ENCODE measurements around the gene SH3GL2.

- TF ChIP-seq ZNF274 (IDR thresholded peaks at IDR 0.05; ENCODE audit: borderline replicate concordance, low read depth, low read length) (no peak), POLR2AphosphoS5 (IDR thresholded peaks at IDR 0.05; ENCODE audit: control insufficient read depth, insufficient read depth, low read depth, low read length) (no peak), ZNF324 (CRISPR knock-in tag; IDR thresholded peaks at IDR 0.05) (no peak), CBX1 (IDR thresholded peaks at IDR 0.05; ENCODE audit: low read depth) (no peak), HEY1 (CRISPR knock-in tag; IDR thresholded peaks at IDR 0.05; ENCODE audit: borderline replicate concordance) (no peak), RNF2 (IDR thresholded peaks at IDR 0.05) (no peak), BRCA1 (IDR thresholded peaks at IDR 0.05) (no peak), BRCA1 (CRISPR knock-in tag; IDR thresholded peaks at IDR 0.05) (no peak), VEZF1 (CRISPR knock-in tag; IDR thresholded peaks at IDR 0.05) (no peak), ZNF263 (CRISPR knock-in tag; IDR thresholded peaks at IDR 0.05; ENCODE audit: borderline replicate concordance) (no peak)
- TF ChIP-seq, protein P1, sequence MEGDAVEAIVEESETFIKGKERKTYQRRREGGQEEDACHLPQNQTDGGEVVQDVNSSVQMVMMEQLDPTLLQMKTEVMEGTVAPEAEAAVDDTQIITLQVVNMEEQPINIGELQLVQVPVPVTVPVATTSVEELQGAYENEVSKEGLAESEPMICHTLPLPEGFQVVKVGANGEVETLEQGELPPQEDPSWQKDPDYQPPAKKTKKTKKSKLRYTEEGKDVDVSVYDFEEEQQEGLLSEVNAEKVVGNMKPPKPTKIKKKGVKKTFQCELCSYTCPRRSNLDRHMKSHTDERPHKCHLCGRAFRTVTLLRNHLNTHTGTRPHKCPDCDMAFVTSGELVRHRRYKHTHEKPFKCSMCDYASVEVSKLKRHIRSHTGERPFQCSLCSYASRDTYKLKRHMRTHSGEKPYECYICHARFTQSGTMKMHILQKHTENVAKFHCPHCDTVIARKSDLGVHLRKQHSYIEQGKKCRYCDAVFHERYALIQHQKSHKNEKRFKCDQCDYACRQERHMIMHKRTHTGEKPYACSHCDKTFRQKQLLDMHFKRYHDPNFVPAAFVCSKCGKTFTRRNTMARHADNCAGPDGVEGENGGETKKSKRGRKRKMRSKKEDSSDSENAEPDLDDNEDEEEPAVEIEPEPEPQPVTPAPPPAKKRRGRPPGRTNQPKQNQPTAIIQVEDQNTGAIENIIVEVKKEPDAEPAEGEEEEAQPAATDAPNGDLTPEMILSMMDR (IDR thresholded peaks at IDR 0.05 in 2 of 3, conservative IDR thresholded peaks at IDR 0.05 in 1 of 3; ENCODE audit: insufficient read depth in 2 of 3, low read depth in 1 of 3, low read length in 3 of 3) = no peak
These were observed 58.4 kb downstream of the SH3GL2 start for GRCh38 chr9:17637229-17637628.
